ENCODE data around the gene IRX6.

IRX6 gene

GRCh38 chr16:55350984-55351383 is 27.0 kb downstream of the IRX6 start:
- Mint-ChIP-seq H3K4me1 (no peaks in the 10 kb centered on the region), H3K27ac (ENCODE audit: low read depth) (no peak overlapping the region), H3K36me3 (ENCODE audit: insufficient read depth) (no peaks in the 10 kb centered on the region), H3K4me3 (no peak overlapping the region), H3K27me3 (peaks cover 42% of the 10 kb centered on the region), H3K9me3 (no peaks in the 10 kb centered on the region)
- DNase-seq (ENCODE audit: low spot score in 2 of 2) = no peak
- ATAC-seq (replicated peaks; ENCODE audit: extremely low read depth, poor library complexity, severe bottlenecking) = no peak

- no peak for ATAC-seq (replicated peaks; ENCODE audit: extremely low read depth, poor library complexity, severe bottlenecking)
- no peak overlapping the region for H3K4me3 Mint-ChIP-seq
- no peaks in the 10 kb centered on the region for H3K4me1 Mint-ChIP-seq
- peaks cover 34% of the 10 kb centered on the region for H3K27me3 Mint-ChIP-seq
- H3K27ac Mint-ChIP-seq (ENCODE audit: low read depth) = no peak overlapping the region
- no peak for DNase-seq (ENCODE audit: low spot score in 2 of 2)
- no peaks in the 10 kb centered on the region for H3K9me3 Mint-ChIP-seq
- H3K36me3 Mint-ChIP-seq (ENCODE audit: insufficient read depth) = no peaks in the 10 kb centered on the region
Observed at GRCh38 chr16:55351936-55352335, 27.9 kb downstream of the IRX6 start.

GRCh38 chr16:55357241-55357640 is 33.2 kb downstream of the IRX6 start:
- ATAC-seq (replicated peaks; ENCODE audit: extremely low read depth, poor library complexity, severe bottlenecking) (no peak), DNase-seq (ENCODE audit: low spot score in 2 of 2) (no peak)
- Mint-ChIP-seq H3K36me3 (ENCODE audit: insufficient read depth) (no peaks in the 10 kb centered on the region), H3K27ac (ENCODE audit: low read depth) (no peak overlapping the region), H3K4me1 (no peaks in the 10 kb centered on the region), H3K27me3 (peaks cover 7% of the 10 kb centered on the region), H3K9me3 (no peaks in the 10 kb centered on the region), H3K4me3 (no peak overlapping the region)

GRCh38 chr16:55359946-55360345 is 35.9 kb downstream of the IRX6 start:
- DNase-seq (ENCODE audit: low spot score in 2 of 2) (no peak), ATAC-seq (replicated peaks; ENCODE audit: extremely low read depth, poor library complexity, severe bottlenecking) (no peak)
- Mint-ChIP-seq H3K36me3 (ENCODE audit: insufficient read depth) (no peaks in the 10 kb centered on the region), H3K4me3 (no peak overlapping the region), H3K27ac (ENCODE audit: low read depth) (no peak overlapping the region), H3K27me3 (peaks cover 13% of the 10 kb centered on the region), H3K4me1 (no peaks in the 10 kb centered on the region), H3K9me3 (no peaks in the 10 kb centered on the region)

- H3K9me3 Mint-ChIP-seq = no peaks in the 10 kb centered on the region
- peaks cover 35% of the 10 kb centered on the region for H3K27me3 Mint-ChIP-seq
- no peaks in the 10 kb centered on the region for H3K36me3 Mint-ChIP-seq (ENCODE audit: insufficient read depth)
- H3K27ac Mint-ChIP-seq (ENCODE audit: low read depth) = no peak overlapping the region
- ATAC-seq (replicated peaks; ENCODE audit: extremely low read depth, poor library complexity, severe bottlenecking) = no peak
- no peak for DNase-seq (ENCODE audit: low spot score in 2 of 2)
- H3K4me3 Mint-ChIP-seq = no peak overlapping the region
- no peaks in the 10 kb centered on the region for H3K4me1 Mint-ChIP-seq
Observed at GRCh38 chr16:55364811-55365210, 40.8 kb downstream of the IRX6 start.

GRCh38 chr16:55367301-55367811 is 43.4 kb downstream of the IRX6 start:
- no peak overlapping the region for H3K27ac Mint-ChIP-seq (ENCODE audit: low read depth)
- H3K27me3 Mint-ChIP-seq = peaks cover 53% of the 10 kb centered on the region

GRCh38 chr16:55367866-55368603 is 44.0 kb downstream of the IRX6 start:
- H3K27ac Mint-ChIP-seq (ENCODE audit: low read depth) = no peak overlapping the region
- H3K9me3 Mint-ChIP-seq = no peaks in the 10 kb centered on the region
- no peak overlapping the region for H3K4me3 Mint-ChIP-seq
- H3K36me3 Mint-ChIP-seq (ENCODE audit: insufficient read depth) = no peaks in the 10 kb centered on the region
- no peaks in the 10 kb centered on the region for H3K4me1 Mint-ChIP-seq
- ATAC-seq (replicated peaks; ENCODE audit: extremely low read depth, poor library complexity, severe bottlenecking) (no peak), DNase-seq (ENCODE audit: low spot score in 2 of 2) (no peak)
- peaks cover 60% of the 10 kb centered on the region for H3K27me3 Mint-ChIP-seq

More at GRCh38 chr16:55367301-55367811, 43.4 kb downstream of the IRX6 start:
- no peaks in the 10 kb centered on the region for H3K4me1 Mint-ChIP-seq
- DNase-seq (ENCODE audit: low spot score in 2 of 2) = no peak
- H3K4me3 Mint-ChIP-seq = no peak overlapping the region
- no peaks in the 10 kb centered on the region for H3K36me3 Mint-ChIP-seq (ENCODE audit: insufficient read depth)
- H3K9me3 Mint-ChIP-seq = no peaks in the 10 kb centered on the region
- no peak for ATAC-seq (replicated peaks; ENCODE audit: extremely low read depth, poor library complexity, severe bottlenecking)

- Mint-ChIP-seq H3K27ac (ENCODE audit: low read depth) (no peak overlapping the region), H3K4me3 (no peak overlapping the region), H3K27me3 (peaks cover 64% of the 10 kb centered on the region), H3K9me3 (no peaks in the 10 kb centered on the region), H3K4me1 (no peaks in the 10 kb centered on the region), H3K36me3 (ENCODE audit: insufficient read depth) (no peaks in the 10 kb centered on the region)
- ATAC-seq (replicated peaks; ENCODE audit: extremely low read depth, poor library complexity, severe bottlenecking) (no peak), DNase-seq (ENCODE audit: low spot score in 2 of 2) (no peak)
Observed at GRCh38 chr16:55369151-55369550, 45.1 kb downstream of the IRX6 start.

- no peaks in the 10 kb centered on the region for H3K36me3 Mint-ChIP-seq (ENCODE audit: insufficient read depth)
- H3K4me3 Mint-ChIP-seq = no peak overlapping the region
- no peaks in the 10 kb centered on the region for H3K4me1 Mint-ChIP-seq
- ATAC-seq (replicated peaks; ENCODE audit: extremely low read depth, poor library complexity, severe bottlenecking) = no peak
- DNase-seq (ENCODE audit: low spot score in 2 of 2) = no peak
- H3K27me3 Mint-ChIP-seq = peaks cover 52% of the 10 kb centered on the region
- no peaks in the 10 kb centered on the region for H3K9me3 Mint-ChIP-seq
- H3K27ac Mint-ChIP-seq (ENCODE audit: low read depth) = no peak overlapping the region
Observed at GRCh38 chr16:55370762-55371482, 46.9 kb downstream of the IRX6 start.

- Mint-ChIP-seq H3K36me3 (ENCODE audit: insufficient read depth) (no peaks in the 10 kb centered on the region), H3K4me1 (no peaks in the 10 kb centered on the region), H3K27me3 (peaks cover 41% of the 10 kb centered on the region), H3K4me3 (no peak overlapping the region), H3K9me3 (no peaks in the 10 kb centered on the region), H3K27ac (ENCODE audit: low read depth) (no peak overlapping the region)
- DNase-seq (ENCODE audit: low spot score in 2 of 2) (no peak), ATAC-seq (replicated peaks; ENCODE audit: extremely low read depth, poor library complexity, severe bottlenecking) (no peak)
Observed at GRCh38 chr16:55372792-55373488, 48.9 kb downstream of the IRX6 start.

- Mint-ChIP-seq H3K27me3 (peaks cover 39% of the 10 kb centered on the region), H3K27ac (ENCODE audit: low read depth) (no peak overlapping the region), H3K4me3 (no peak overlapping the region)
Observed at GRCh38 chr16:55373489-55373832, 49.5 kb downstream of the IRX6 start.

GRCh38 chr16:55376045-55376444 is 52.0 kb downstream of the IRX6 start:
- Mint-ChIP-seq H3K4me1 (no peaks in the 10 kb centered on the region), H3K4me3 (no peak overlapping the region), H3K27me3 (peaks cover 50% of the 10 kb centered on the region), H3K36me3 (ENCODE audit: insufficient read depth) (no peaks in the 10 kb centered on the region), H3K9me3 (no peaks in the 10 kb centered on the region), H3K27ac (ENCODE audit: low read depth) (no peak overlapping the region)
- no peak for DNase-seq (ENCODE audit: low spot score in 2 of 2)
- ATAC-seq (replicated peaks; ENCODE audit: extremely low read depth, poor library complexity, severe bottlenecking) = no peak

More at GRCh38 chr16:55373489-55373832, 49.5 kb downstream of the IRX6 start:
- no peak for DNase-seq (ENCODE audit: low spot score in 2 of 2)
- Mint-ChIP-seq H3K4me1 (no peaks in the 10 kb centered on the region), H3K36me3 (ENCODE audit: insufficient read depth) (no peaks in the 10 kb centered on the region), H3K9me3 (no peaks in the 10 kb centered on the region)
- ATAC-seq (replicated peaks; ENCODE audit: extremely low read depth, poor library complexity, severe bottlenecking) = no peak
